ENCODE measurements around the gene DPAGT1. TPM values are rescaled to one million over a fixed set of nuclear protein-coding genes. Genes with fewer than 3 reads are reported as not detected.
"Not testable (repeated sequence)": the region's sequence is repeated elsewhere in the genome, so short reads cannot be mapped to it uniquely, and the experiment has no call there.

Gene DPAGT1
- total RNA-seq, 4 donors from 2014 or later, result 2.8 to 30.6 (median 16.9) TPM

DNA sequence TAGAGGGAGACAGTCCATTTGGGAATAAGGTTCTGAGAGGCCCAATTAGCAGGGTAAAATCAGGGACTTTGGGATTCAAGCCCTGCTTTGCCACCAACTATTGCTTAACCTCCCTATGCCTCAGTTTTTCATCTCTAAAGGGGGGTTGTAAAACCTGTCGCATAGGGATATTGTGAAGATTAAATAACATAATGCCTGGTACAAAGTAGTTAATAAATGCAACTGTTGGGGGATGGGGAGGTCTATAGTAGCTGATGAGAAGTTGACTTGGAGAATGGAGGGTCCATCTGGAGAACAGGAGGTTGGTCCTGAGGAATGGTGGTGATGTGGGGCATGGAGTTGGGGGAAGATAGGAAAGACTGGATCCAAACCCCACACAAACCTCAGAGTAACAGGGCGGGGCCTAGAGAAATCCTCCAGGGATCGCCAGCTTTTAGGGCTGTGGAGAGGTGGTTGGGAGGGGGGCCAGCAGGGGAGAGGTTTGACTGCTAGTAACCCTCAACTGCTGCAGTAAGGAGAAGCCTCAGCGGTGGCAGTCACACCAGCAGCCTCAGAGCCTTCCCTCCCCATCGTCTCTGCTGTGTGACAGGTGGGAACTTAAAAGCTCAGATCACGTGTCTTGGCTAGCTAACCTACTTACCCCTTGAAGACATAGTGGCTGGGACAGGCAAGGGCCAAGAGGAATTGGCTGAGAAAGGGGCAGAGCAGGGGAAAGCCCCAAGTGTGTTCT, 46.1 kb upstream of the DPAGT1 start:
- no peak overlapping the region for H3K4me3 ChIP-seq
- no peak overlapping the region for H3K27ac ChIP-seq
- H3K4me1 ChIP-seq, result peaks cover 0 to 7% of the 10 kb centered on the region in 2 donors
- no peaks in the 10 kb centered on the region for H3K9me3 ChIP-seq
- no peak for DNase-seq
- no peaks in the 10 kb centered on the region for H3K36me3 ChIP-seq
- intact Hi-C loops (cut with DNase I; ENCODE audit: low total_unique reads), result no loop called here
- TF ChIP-seq, protein P1, sequence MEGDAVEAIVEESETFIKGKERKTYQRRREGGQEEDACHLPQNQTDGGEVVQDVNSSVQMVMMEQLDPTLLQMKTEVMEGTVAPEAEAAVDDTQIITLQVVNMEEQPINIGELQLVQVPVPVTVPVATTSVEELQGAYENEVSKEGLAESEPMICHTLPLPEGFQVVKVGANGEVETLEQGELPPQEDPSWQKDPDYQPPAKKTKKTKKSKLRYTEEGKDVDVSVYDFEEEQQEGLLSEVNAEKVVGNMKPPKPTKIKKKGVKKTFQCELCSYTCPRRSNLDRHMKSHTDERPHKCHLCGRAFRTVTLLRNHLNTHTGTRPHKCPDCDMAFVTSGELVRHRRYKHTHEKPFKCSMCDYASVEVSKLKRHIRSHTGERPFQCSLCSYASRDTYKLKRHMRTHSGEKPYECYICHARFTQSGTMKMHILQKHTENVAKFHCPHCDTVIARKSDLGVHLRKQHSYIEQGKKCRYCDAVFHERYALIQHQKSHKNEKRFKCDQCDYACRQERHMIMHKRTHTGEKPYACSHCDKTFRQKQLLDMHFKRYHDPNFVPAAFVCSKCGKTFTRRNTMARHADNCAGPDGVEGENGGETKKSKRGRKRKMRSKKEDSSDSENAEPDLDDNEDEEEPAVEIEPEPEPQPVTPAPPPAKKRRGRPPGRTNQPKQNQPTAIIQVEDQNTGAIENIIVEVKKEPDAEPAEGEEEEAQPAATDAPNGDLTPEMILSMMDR (IDR thresholded peaks at IDR 0.05), result no peak
- TF ChIP-seq POLR2A (IDR thresholded peaks at IDR 0.05), result no peak
- H3K27me3 ChIP-seq, result no peaks in the 10 kb centered on the region

DNA sequence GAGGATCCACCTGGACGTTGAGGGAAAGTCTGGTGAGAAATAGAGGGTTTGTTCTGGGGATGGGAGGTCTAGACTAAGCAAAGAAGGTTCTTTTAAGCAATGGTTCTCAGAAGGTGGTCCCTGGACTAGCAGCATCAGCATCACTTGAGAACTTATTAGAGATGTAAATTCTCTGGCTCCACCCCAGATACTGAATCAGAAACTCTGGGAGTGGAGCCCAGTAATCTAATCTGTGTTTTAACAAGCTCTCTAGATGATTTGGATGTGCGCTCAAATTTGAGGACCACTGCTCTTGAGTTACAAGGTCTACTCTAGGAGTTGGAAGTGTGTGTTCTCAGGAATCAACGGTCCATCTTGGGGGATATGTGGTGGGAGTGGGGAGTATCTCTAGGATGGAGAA, 43.9 kb upstream of the DPAGT1 start:
- Histone ChIP-seq H3K27ac (no peak overlapping the region), H3K27me3 (no peaks in the 10 kb centered on the region), H3K4me1 (peaks cover 0 to 7% of the 10 kb centered on the region in 2 donors), H3K9me3 (no peaks in the 10 kb centered on the region), H3K4me3 (no peak overlapping the region), H3K36me3 (no peaks in the 10 kb centered on the region)
- DNase-seq, result no peak
- TF ChIP-seq, protein P1 (IDR thresholded peaks at IDR 0.05), result no peak
- TF ChIP-seq POLR2A (IDR thresholded peaks at IDR 0.05), result no peak
- intact Hi-C loops (cut with DNase I; ENCODE audit: low total_unique reads), result no loop called here

DNA sequence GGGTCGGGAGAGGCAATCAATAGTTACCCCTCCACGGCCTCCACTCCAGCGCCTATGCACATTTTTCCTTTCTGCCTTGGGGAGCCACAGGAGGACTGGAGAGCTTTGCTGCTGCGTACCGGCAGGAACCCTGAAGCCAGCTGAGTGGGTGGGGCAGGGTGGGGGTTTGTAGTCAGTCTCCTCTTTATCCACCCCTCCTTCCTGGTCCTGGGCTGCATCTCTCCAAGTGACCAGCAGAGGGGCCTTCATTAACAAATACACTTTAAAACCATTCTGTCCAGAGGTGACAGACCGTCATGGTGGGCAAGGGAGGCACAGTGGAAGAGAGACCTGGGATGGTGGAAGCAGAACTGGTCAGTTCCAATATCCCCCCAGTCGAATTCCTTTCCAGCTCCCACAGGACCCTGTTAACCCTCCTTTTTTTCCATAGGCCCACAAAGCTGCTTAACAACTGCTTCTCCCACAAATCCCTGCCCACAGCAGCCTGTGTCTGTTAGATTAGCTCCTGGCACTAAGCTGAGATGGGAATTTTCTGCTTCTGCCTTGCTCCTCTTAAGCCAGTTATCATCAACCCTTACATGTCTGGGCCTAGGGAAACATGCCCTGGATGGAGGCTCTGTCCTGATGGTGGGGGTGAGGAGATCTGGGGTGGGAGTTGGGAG, 43.3 kb upstream of the DPAGT1 start:
- H3K27me3 ChIP-seq, result no peaks in the 10 kb centered on the region
- intact Hi-C loops (cut with DNase I; ENCODE audit: low total_unique reads), result no loop called here
- H3K27ac ChIP-seq, result no peak overlapping the region
- TF ChIP-seq, protein P1 (IDR thresholded peaks at IDR 0.05), result peak; percentile 48 to 71 (median 58)
- no peak for TF ChIP-seq POLR2A (IDR thresholded peaks at IDR 0.05)
- H3K4me3 ChIP-seq, result no peak overlapping the region
- H3K9me3 ChIP-seq, result no peaks in the 10 kb centered on the region
- peaks cover 0 to 7% of the 10 kb centered on the region in 2 donors for H3K4me1 ChIP-seq
- peak; percentile 46 to 56 for DNase-seq
- no peaks in the 10 kb centered on the region for H3K36me3 ChIP-seq

DNA sequence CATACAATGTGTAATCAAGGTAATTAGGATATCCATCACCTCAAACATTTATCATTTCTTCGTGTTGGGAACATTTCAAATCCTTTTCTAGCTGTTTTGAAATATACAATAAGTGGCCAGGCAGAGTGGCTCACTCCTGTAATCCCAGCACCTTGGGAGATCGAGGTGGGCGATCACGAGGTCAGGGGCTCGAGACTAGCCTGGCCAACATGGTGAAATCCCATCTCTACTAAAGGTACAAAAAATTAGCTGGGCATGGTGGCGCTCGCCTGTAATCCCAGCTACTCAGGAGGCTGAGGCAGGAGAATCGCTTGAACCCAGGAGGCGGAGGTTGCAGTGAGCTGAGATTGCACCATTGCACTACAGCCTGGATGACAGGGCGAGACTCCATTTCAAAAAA, 37.6 kb upstream of the DPAGT1 start:
- H3K9me3 ChIP-seq; H3K36me3 ChIP-seq; H3K27ac ChIP-seq; H3K4me1 ChIP-seq; DNase-seq; H3K27me3 ChIP-seq; H3K4me3 ChIP-seq; intact Hi-C loops (cut with DNase I; ENCODE audit: low total_unique reads): not testable (repeated sequence)

DNA sequence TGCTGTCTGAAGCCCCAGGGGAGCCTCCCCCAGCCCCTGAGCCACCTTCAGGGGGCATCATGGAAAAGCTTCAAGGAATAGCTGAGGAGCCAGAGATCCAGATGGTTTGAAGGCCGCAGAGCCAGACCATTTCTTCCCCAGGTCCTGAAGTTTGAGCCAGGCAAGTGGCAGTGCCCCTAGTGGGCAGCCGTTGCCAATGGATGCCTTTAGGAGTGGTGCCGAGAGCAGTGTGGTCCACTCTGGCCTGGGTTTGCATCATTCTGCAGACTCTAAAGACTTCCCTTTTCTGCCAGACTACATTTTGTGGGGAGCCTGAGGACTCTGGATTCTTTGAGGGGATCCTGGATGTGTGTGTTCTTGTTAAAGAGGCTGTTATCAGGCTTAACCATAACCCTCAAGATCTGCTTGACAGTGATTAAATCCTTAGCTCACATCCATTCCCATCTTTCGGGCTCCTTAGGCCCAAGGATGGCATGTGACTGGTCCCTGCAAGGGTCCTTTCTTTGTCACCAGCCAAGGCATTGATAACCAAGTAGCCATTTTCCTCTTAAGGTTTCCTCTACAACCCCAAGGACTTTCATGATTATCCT, 32.8 kb upstream of the DPAGT1 start:
- H3K9me3 ChIP-seq, result no peaks in the 10 kb centered on the region
- no peak for DNase-seq
- no peaks in the 10 kb centered on the region for H3K27me3 ChIP-seq
- no peak overlapping the region for H3K27ac ChIP-seq
- TF ChIP-seq, protein P1 (IDR thresholded peaks at IDR 0.05), result peak in 1 of 4 experiments; percentile 15
- TF ChIP-seq POLR2A (IDR thresholded peaks at IDR 0.05), result no peak
- no peak overlapping the region for H3K4me3 ChIP-seq
- no peaks in the 10 kb centered on the region for H3K4me1 ChIP-seq
- H3K36me3 ChIP-seq, result no peaks in the 10 kb centered on the region
- intact Hi-C loops (cut with DNase I; ENCODE audit: low total_unique reads), result no loop called here

Measured in uterus (tissue), 4 donors.